T-cell (primary cell): Measurements from ENCODE around the gene MGAT5. TPM values are rescaled to one million over a fixed set of nuclear protein-coding genes. Genes with fewer than 3 reads are reported as not detected.

Source experiments
- ATAC-seq, 4 experiments: fragments of 200-7000 bp in 3 of 4; fragments of 150-1000 bp in 1 of 4; cut with Tn5 transposase; replicated peaks in 1 of 4; 1 replicate in 3 of 4; 2 replicates in 1 of 4; pipeline ENCODE4 v1.10.0; 2021; ENCODE audit warnings: moderate library complexity in 3 of 4, mild to moderate bottlenecking in 2 of 4, moderate number of reproducible peaks in 1 of 4
- CTCF ChIA-PET, 2 donors: fragments of 300-600 bp; sonication (Branson Sonifier 250); formaldehyde crosslinking; loops; one replicate each; lab custom pipeline; 2022; ENCODE audit warnings: antibody characterized with exemption in 2 of 2; lab: Charles Lee
- POLR2A ChIA-PET, 2 donors: fragments of 300-600 bp; sonication (Branson Sonifier 250); formaldehyde crosslinking; loops; one replicate each; lab custom pipeline; 2022; ENCODE audit warnings: antibody characterized with exemption in 2 of 2; lab: Charles Lee
- DNase-seq, 35 experiments: peaks; one replicate each; pipeline versions ENCODE4 v3.0.0 to v3.0.0-alpha.2; 2013 to 2023
- H3K27ac ChIP-seq: one replicate; pipeline ENCODE4 v1.5.1; 2013; ENCODE audit warnings: low read length
- H3K27me3 ChIP-seq, 2 experiments: replicated peaks in 1 of 2; 1 replicate in 1 of 2; 2 replicates in 1 of 2; pipeline versions ENCODE4 v1.6.1 to v1.7.0; 2013; ENCODE audit warnings: low read length in 1 of 2, mixed read lengths in 1 of 2; ENCODE audit not compliant: control insufficient read depth in 2 of 2, insufficient read depth in 2 of 2; ENCODE audit errors: extremely low read depth in 1 of 2
- H3K36me3 ChIP-seq, 2 donors: 1 replicate in 1 of 2; 2 replicates in 1 of 2; pipeline versions ENCODE4 v1.6.1 to v1.7.0; 2013; ENCODE audit warnings: low read length in 1 of 2; ENCODE audit not compliant: control insufficient read depth in 2 of 2, insufficient read depth in 1 of 2; ENCODE audit errors: extremely low read depth in 1 of 2
- H3K4me1 ChIP-seq, 2 experiments: 1 replicate in 1 of 2; 2 replicates in 1 of 2; pipeline versions ENCODE4 v1.6.1 to v1.7.0; 2013; ENCODE audit warnings: low read length in 2 of 2, mixed read lengths in 1 of 2; ENCODE audit not compliant: insufficient read depth in 2 of 2, control insufficient read depth in 1 of 2; ENCODE audit errors: extremely low read depth in 1 of 2
- H3K4me3 ChIP-seq, 2 donors: 1 replicate in 1 of 2; 2 replicates in 1 of 2; pipeline versions ENCODE4 v1.5.1 to v1.7.0; 2013; ENCODE audit warnings: mild to moderate bottlenecking in 2 of 2, low read length in 1 of 2, moderate library complexity in 1 of 2; ENCODE audit not compliant: control insufficient read depth in 1 of 2; ENCODE audit errors: extremely low read depth in 1 of 2
- H3K9me3 ChIP-seq: 2 replicates; pipeline ENCODE4 v1.7.0; 2013
- H3K27ac Mint-ChIP-seq, 2 donors: one replicate each; pipeline ENCODE4 v1.8.0; 2020 to 2021; ENCODE audit warnings: mild to moderate bottlenecking in 2 of 2, mixed read lengths in 2 of 2
- H3K27me3 Mint-ChIP-seq, 2 donors: one replicate each; pipeline ENCODE4 v1.8.0; 2021 to 2022; ENCODE audit warnings: mixed read lengths in 2 of 2
- H3K36me3 Mint-ChIP-seq: one replicate; pipeline ENCODE4 v1.8.0; 2021; ENCODE audit warnings: mixed read lengths
- H3K4me1 Mint-ChIP-seq, 3 donors: one replicate each; pipeline ENCODE4 v1.8.0; 2020 to 2022; ENCODE audit warnings: mixed read lengths in 3 of 3, mild to moderate bottlenecking in 1 of 3
- H3K4me3 Mint-ChIP-seq, 3 donors: one replicate each; pipeline ENCODE4 v1.8.0; 2020 to 2022; ENCODE audit warnings: mild to moderate bottlenecking in 3 of 3, mixed read lengths in 3 of 3, moderate library complexity in 3 of 3
- H3K9me3 Mint-ChIP-seq, 3 donors: one replicate each; pipeline ENCODE4 v1.8.0; 2020 to 2022; ENCODE audit warnings: mixed read lengths in 3 of 3
- whole genome bisulfite sequencing: methylation state at CpG from one replicate; pipeline ENCODE4 v1.1.5; 2013; ENCODE audit warnings: missing lambda C conversion rate; ENCODE audit not compliant: insufficient coverage; 5-methylcytosine and 5-hydroxymethylcytosine counted together
- total RNA-seq, 35 experiments: library from RNA in 6 of 35; stranded (reverse) in 6 of 35; fragments of 120-200 nt in 1 of 35; gene quantifications; one replicate each; pipeline versions ENCODE4 v1.2.1 to v1.2.4 and lab custom pipeline; 2013 to 2026

MGAT5 gene
- total RNA-seq, 5 donors from 2014 or later (not counting 1 experiment from before 2014, with no cell fraction given): 61.1 to 94.9 (median 81.8) TPM

DNA sequence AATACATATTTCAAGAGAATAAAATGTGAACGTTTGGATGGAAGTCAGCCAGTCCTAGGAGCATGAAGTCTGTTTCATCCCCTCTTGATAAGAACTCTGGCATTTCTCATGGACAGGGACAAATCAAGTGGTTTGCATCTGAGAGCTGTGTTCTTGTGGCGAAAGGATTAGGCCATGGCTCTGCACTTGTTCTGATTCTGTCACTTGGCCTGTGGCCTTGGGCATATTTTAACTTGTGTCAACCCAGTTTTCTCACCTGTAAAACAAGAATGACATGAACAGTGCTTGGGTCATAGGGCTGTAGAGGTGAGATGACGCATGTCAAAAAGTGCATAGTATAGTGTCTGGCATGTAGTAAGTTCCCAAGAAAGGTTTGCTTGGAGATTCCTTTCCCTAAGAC lies 125.8 kb downstream of the MGAT5 start:
- CTCF ChIA-PET: interaction anchor here in 1 of 2 donors (0.6 kb wide), 1 partner anchor 64 kb away, joined by 3 read pairs; no protein-coding TSS in a partner anchor
- H3K36me3 Mint-ChIP-seq: peaks cover 54% of the 10 kb centered on the region
- no peak for DNase-seq

DNA sequence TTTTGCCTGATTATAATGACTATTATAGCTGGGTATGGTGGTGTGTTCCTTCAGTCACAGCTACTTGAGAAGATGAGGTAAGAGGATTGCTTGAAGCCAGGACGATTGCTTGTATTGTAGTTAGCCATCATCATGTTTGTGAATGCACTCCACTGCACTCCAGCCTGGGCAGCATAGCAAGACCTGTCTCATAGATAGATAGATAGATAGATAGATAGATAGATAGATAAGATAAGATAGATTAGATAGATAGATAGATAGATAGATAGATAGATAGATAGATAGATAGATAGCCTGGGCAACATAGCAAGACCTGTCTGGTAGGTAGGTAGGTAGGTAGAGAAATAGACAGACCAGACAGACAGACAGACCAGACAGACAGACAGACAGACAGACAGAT lies 127.3 kb downstream of the MGAT5 start:
- WGBS: 86% methylated on average over 1 of the region's 1 CpG
- peaks cover 7 to 21% of the 10 kb centered on the region in 2 donors for H3K36me3 ChIP-seq
- no peak overlapping the region for H3K27ac ChIP-seq
- ChIA-PET CTCF (interaction anchor here in 1 of 2 donors (0.6 to 1.0 kb wide), 2 partner anchors 28 to 921 kb away, joined by 3 to 9 read pairs; no protein-coding TSS in a partner anchor), POLR2A (no interaction called here)
- no peaks in the 10 kb centered on the region for H3K27me3 ChIP-seq
- Mint-ChIP-seq H3K4me1 (peaks cover 2 to 17% (median 7%) of the 10 kb centered on the region in 3 donors), H3K27ac (no peak overlapping the region), H3K4me3 (no peak overlapping the region), H3K36me3 (peaks cover 56% of the 10 kb centered on the region), H3K27me3 (no peaks in the 10 kb centered on the region), H3K9me3 (no peaks in the 10 kb centered on the region)
- no peak overlapping the region for H3K4me3 ChIP-seq
- no peaks in the 10 kb centered on the region for H3K9me3 ChIP-seq
- ATAC-seq (no peak), DNase-seq (no peak)
- no peaks in the 10 kb centered on the region for H3K4me1 ChIP-seq

More for the DNA sequence above, 125.8 kb downstream of the MGAT5 start:
- no peak overlapping the region for H3K27ac ChIP-seq
- WGBS: 100% methylated on average over 2 of the region's 3 CpGs
- no peak overlapping the region for H3K27ac Mint-ChIP-seq
- H3K4me3 Mint-ChIP-seq: no peak overlapping the region
- peaks cover 0 to 4% (median 0%) of the 10 kb centered on the region in 3 donors for H3K4me1 Mint-ChIP-seq
- H3K27me3 ChIP-seq: no peaks in the 10 kb centered on the region
- H3K4me3 ChIP-seq: no peak overlapping the region
- H3K36me3 ChIP-seq: peaks cover 11 to 21% of the 10 kb centered on the region in 2 donors
- H3K4me1 ChIP-seq: no peaks in the 10 kb centered on the region
- no peaks in the 10 kb centered on the region for H3K27me3 Mint-ChIP-seq
- H3K9me3 ChIP-seq: no peaks in the 10 kb centered on the region
- no peaks in the 10 kb centered on the region for H3K9me3 Mint-ChIP-seq
- POLR2A ChIA-PET: no interaction called here
- no peak for ATAC-seq

DNA sequence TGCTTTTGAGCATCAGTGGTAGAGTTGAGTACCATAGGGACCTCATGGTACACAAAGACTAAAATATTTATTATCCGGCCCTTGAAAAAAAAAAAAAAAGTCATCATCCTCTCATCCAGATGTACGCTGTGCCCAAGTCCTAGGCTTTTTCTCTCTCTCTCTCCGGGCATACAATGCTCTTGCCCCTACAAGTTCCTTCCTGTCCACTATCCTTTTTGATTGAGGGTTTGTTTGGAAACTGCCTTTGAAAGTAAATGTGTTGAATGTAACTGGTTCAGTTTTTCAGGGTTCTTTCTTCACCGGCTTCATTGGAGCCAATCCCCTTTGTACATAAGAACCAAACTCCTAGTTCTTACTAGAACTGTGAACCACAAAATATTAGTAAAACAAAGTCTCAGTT lies 130.3 kb downstream of the MGAT5 start:
- Histone ChIP-seq H3K36me3 (peaks cover 0 to 11% of the 10 kb centered on the region in 2 donors), H3K27me3 (no peaks in the 10 kb centered on the region), H3K9me3 (no peaks in the 10 kb centered on the region), H3K27ac (no peak overlapping the region), H3K4me1 (no peaks in the 10 kb centered on the region), H3K4me3 (no peak overlapping the region)
- Mint-ChIP-seq H3K36me3 (peaks cover 40% of the 10 kb centered on the region), H3K27me3 (no peaks in the 10 kb centered on the region), H3K9me3 (no peaks in the 10 kb centered on the region), H3K27ac (no peak overlapping the region), H3K4me3 (no peak overlapping the region), H3K4me1 (peaks cover 2 to 17% (median 7%) of the 10 kb centered on the region in 3 donors)
- ChIA-PET CTCF (no interaction called here), POLR2A (no interaction called here)
- ATAC-seq: no peak
- DNase-seq: no peak
- WGBS: no CpG with 5 or more reads among the region's 4 CpGs

DNA sequence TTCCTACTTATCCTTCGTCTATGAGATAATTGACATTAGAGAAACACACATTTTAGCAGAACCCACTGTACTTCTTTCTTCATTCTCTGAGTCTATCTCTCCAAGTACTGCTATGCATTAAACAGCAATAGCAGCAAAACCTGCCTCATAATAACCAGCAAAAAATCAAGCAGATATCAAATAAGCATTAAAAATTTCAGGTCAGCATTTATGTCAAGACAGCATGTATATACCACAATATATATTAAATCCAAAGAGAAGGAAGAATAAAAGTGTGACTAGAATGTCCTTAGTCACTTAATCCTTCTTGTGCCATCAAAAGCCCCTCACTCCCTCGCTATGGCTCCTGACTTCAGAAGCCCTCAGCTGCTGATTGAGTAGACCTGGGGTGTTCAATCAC lies 131.3 kb downstream of the MGAT5 start:
- WGBS: 100% methylated on average over 1 of the region's 2 CpGs
- H3K27me3 ChIP-seq: no peaks in the 10 kb centered on the region
- H3K9me3 ChIP-seq: no peaks in the 10 kb centered on the region
- peaks cover 37% of the 10 kb centered on the region for H3K36me3 Mint-ChIP-seq
- no peaks in the 10 kb centered on the region for H3K27me3 Mint-ChIP-seq
- H3K4me1 ChIP-seq: no peaks in the 10 kb centered on the region
- no peak overlapping the region for H3K27ac ChIP-seq
- H3K27ac Mint-ChIP-seq: peak overlapping the region in 1 of 2 donors; percentile 4
- ATAC-seq (no peak), DNase-seq (no peak)
- no peak overlapping the region for H3K4me3 Mint-ChIP-seq
- no peak overlapping the region for H3K4me3 ChIP-seq
- ChIA-PET POLR2A (no interaction called here), CTCF (no interaction called here)
- peaks cover 0 to 4% of the 10 kb centered on the region in 2 donors for H3K36me3 ChIP-seq
- no peaks in the 10 kb centered on the region for H3K9me3 Mint-ChIP-seq
- peaks cover 7 to 24% (median 9%) of the 10 kb centered on the region in 3 donors for H3K4me1 Mint-ChIP-seq

DNA sequence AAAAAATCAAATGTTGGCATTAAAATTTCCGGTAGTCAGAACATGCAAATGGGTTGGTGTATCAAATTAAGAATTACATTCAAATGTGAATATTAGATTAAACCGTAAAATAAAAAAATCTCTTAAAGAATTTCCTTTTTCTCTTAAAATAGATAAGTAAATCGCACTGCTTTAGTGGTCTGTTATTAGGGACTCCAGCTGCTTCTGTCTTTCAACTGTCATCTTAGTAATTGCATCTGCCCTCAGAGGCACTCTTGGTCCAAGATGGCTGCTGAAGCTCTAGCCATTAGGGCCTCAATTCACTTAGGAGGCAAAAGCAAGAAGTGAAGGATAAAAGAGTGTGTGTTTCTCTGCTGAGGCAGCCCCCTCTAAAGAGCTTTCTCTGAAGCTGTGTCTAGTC lies 132.4 kb downstream of the MGAT5 start:
- Histone ChIP-seq H3K36me3 (peaks cover 0 to 4% of the 10 kb centered on the region in 2 donors), H3K4me1 (peaks cover 0 to 4% of the 10 kb centered on the region in 2 experiments), H3K27ac (no peak overlapping the region), H3K4me3 (no peak overlapping the region), H3K27me3 (no peaks in the 10 kb centered on the region), H3K9me3 (no peaks in the 10 kb centered on the region)
- no CpG with 5 or more reads among the region's 3 CpGs for WGBS
- DNase-seq: no peak
- ATAC-seq: no peak
- peaks cover 16 to 30% (median 18%) of the 10 kb centered on the region in 3 donors for H3K4me1 Mint-ChIP-seq
- H3K4me3 Mint-ChIP-seq: no peak overlapping the region
- H3K9me3 Mint-ChIP-seq: no peaks in the 10 kb centered on the region
- peaks cover 40% of the 10 kb centered on the region for H3K36me3 Mint-ChIP-seq
- CTCF ChIA-PET: no interaction called here
- H3K27ac Mint-ChIP-seq: no peak overlapping the region
- POLR2A ChIA-PET: interaction anchor here in 1 of 2 donors (0.7 kb wide), 1 partner anchor 133 kb away, joined by 3 read pairs; the partner anchor contains the start of gene MGAT5
- no peaks in the 10 kb centered on the region for H3K27me3 Mint-ChIP-seq

DNA sequence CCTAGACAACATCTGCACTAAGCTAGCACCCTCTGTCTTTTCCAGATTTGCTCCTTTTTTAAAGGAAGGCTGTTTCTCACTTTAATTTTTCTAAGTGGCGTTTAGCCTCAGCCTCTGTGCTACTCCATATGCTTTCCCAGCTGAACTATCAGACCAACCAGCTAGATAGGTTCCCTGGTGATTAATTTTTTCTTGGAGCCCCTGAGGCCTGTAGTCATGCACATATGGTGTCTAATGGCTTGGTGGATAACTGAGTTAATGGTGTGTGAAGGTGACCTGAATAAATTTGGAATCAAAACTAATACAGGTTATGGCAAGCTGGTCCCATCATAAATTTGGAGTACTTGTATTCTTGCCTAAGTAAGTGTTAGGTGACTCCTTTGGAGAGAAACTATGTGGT lies 135.5 kb downstream of the MGAT5 start:
- Histone ChIP-seq H3K4me1 (peaks cover 0 to 10% of the 10 kb centered on the region in 2 experiments), H3K4me3 (no peak overlapping the region), H3K27me3 (no peaks in the 10 kb centered on the region), H3K36me3 (peaks cover 4 to 6% of the 10 kb centered on the region in 2 donors), H3K9me3 (no peaks in the 10 kb centered on the region), H3K27ac (no peak overlapping the region)
- CTCF ChIA-PET: interaction anchor here in 1 of 2 donors (0.6 kb wide), 1 partner anchor 1273 kb away, joined by 6 read pairs; no protein-coding TSS in a partner anchor
- WGBS: no CpG with 5 or more reads among the region's 1 CpG
- Mint-ChIP-seq H3K36me3 (peaks cover 42% of the 10 kb centered on the region), H3K4me1 (peaks cover 24 to 41% (median 25%) of the 10 kb centered on the region in 3 donors), H3K4me3 (no peak overlapping the region), H3K27me3 (no peaks in the 10 kb centered on the region), H3K9me3 (no peaks in the 10 kb centered on the region), H3K27ac (peak overlapping the region in 1 of 2 donors; percentile 22)
- DNase-seq (no peak), ATAC-seq (no peak)
- POLR2A ChIA-PET: no interaction called here
